Breast epithelium (tissue), 3 donors: ENCODE data around the gene MRPL27.

Experiments used
- POLR2AphosphoS5 ChIP-seq, 3 donors: sonication (generic); formaldehyde crosslinking; IDR thresholded peaks; one replicate each; pipeline ENCODE4 v1.6.1; 2017; ENCODE audit warnings: antibody characterized with exemption in 3 of 3
- TF ChIP-seq, protein P1 (sequence below), 3 donors: fragments of 450-650 bp; IDR thresholded peaks; one replicate each; pipeline ENCODE4 v1.5.1; 2016 to 2017; ENCODE audit warnings: antibody characterized with exemption in 3 of 3, mild to moderate bottlenecking in 3 of 3, moderate library complexity in 3 of 3

- TF ChIP-seq, protein P1, sequence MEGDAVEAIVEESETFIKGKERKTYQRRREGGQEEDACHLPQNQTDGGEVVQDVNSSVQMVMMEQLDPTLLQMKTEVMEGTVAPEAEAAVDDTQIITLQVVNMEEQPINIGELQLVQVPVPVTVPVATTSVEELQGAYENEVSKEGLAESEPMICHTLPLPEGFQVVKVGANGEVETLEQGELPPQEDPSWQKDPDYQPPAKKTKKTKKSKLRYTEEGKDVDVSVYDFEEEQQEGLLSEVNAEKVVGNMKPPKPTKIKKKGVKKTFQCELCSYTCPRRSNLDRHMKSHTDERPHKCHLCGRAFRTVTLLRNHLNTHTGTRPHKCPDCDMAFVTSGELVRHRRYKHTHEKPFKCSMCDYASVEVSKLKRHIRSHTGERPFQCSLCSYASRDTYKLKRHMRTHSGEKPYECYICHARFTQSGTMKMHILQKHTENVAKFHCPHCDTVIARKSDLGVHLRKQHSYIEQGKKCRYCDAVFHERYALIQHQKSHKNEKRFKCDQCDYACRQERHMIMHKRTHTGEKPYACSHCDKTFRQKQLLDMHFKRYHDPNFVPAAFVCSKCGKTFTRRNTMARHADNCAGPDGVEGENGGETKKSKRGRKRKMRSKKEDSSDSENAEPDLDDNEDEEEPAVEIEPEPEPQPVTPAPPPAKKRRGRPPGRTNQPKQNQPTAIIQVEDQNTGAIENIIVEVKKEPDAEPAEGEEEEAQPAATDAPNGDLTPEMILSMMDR (IDR thresholded peaks at IDR 0.05) = no peak
- no peak for TF ChIP-seq POLR2AphosphoS5 (IDR thresholded peaks at IDR 0.05)
These were observed 8.9 kb downstream of the MRPL27 start for GRCh38 chr17:50364061-50364458.
